GM18870 (cell line): ENCODE results near the gene NUTF2.

Source experiments
- ATAC-seq: cut with Tn5 transposase; IDR thresholded peaks from one replicate; pipeline ENCODE4 v1.9.1; 2021; ENCODE audit warnings: moderate library complexity; ENCODE audit not compliant: unreplicated experiment

NUTF2 gene

GRCh38 chr16:67846320-67847063, at the start of gene NUTF2:
TSS of gene NUTF2 (plus strand) at chr16:67846933. CDS start at chr16:67865131, 18,198 bp downstream.
- ATAC-seq: peak; percentile 65

- ATAC-seq: no peak
These were observed 46.3 kb upstream of the NUTF2 start for GRCh38 chr16:67800338-67800926.

- ATAC-seq: no peak
These were observed 45.5 kb upstream of the NUTF2 start for GRCh38 chr16:67801241-67801640.

GRCh38 chr16:67801883-67802282, 44.9 kb upstream of the NUTF2 start:
- ATAC-seq: no peak

- no peak for ATAC-seq
These were observed 42.8 kb upstream of the NUTF2 start for GRCh38 chr16:67803894-67804293.

- no peak for ATAC-seq
These were observed 41.7 kb upstream of the NUTF2 start for GRCh38 chr16:67804853-67805542.

GRCh38 chr16:67805718-67806427, 40.9 kb upstream of the NUTF2 start:
- peak; percentile 3 for ATAC-seq

GRCh38 chr16:67806428-67807147, 40.1 kb upstream of the NUTF2 start, which contains the start of the genes RANBP10 and TSNAXIP1:
TSS of gene RANBP10 (minus strand) at chr16:67806560. CDS start at chr16:67806536, 24 bp downstream.
TSS of gene TSNAXIP1 (plus strand) at chr16:67806889. CDS start at chr16:67807150, 261 bp downstream.
- peak; percentile 93 for ATAC-seq

- no peak for ATAC-seq
These were observed 39.5 kb upstream of the NUTF2 start for GRCh38 chr16:67807148-67807682.

GRCh38 chr16:67811899-67812298, 34.8 kb upstream of the NUTF2 start:
- no peak for ATAC-seq

GRCh38 chr16:67814567-67814966, 32.2 kb upstream of the NUTF2 start:
- ATAC-seq: no peak

- no peak for ATAC-seq
These were observed 26.0 kb upstream of the NUTF2 start for GRCh38 chr16:67820608-67821259.

- ATAC-seq: no peak
These were observed 24.2 kb upstream of the NUTF2 start for GRCh38 chr16:67822511-67822910.

GRCh38 chr16:67825119-67825518, 21.6 kb upstream of the NUTF2 start:
- ATAC-seq: no peak

- no peak for ATAC-seq
These were observed 20.8 kb upstream of the NUTF2 start for GRCh38 chr16:67825906-67826305.

GRCh38 chr16:67828651-67829050, 18.1 kb upstream of the NUTF2 start:
- ATAC-seq: no peak

GRCh38 chr16:67833030-67833414, 13.7 kb upstream of the NUTF2 start:
- ATAC-seq: no peak

- ATAC-seq: peak; percentile 90
These were observed 13.1 kb upstream of the NUTF2 start for GRCh38 chr16:67833415-67834241.

GRCh38 chr16:67834242-67834614, 12.5 kb upstream of the NUTF2 start:
- no peak for ATAC-seq
